K562 (cell line): Measurements from ENCODE around the gene PRR14. TPM values are rescaled to one million over a fixed set of nuclear protein-coding genes. Genes with fewer than 3 reads are reported as not detected.
A peak's percentile ranks its signal among the peaks of the same experiment; 100 is the strongest.

Source experiments
- CXXC5 ChIP-seq: fragments of 250-450 bp; sonication (Bioruptor Pico); IDR thresholded peaks from 2 replicates; pipeline ENCODE4 v1.8.0; 2022; ENCODE audit warnings: inconsistent platforms, mild to moderate bottlenecking, moderate library complexity
- DACH1 ChIP-seq: fragments of 450-650 bp; IDR thresholded peaks from 2 replicates; pipeline ENCODE4 v1.6.1; 2018; ENCODE audit not compliant: partially characterized antibody
- DLX4 ChIP-seq: fragments of 250-450 bp; sonication (Bioruptor Pico); IDR thresholded peaks from 2 replicates; pipeline ENCODE4 v1.6.1; 2021; ENCODE audit warnings: mild to moderate bottlenecking
- FOSL1 ChIP-seq: fragments of 200-800 bp; sonication (Bioruptor generic); conservative IDR thresholded peaks from 2 replicates; pipeline ENCODE4 v1.6.1; 2016; ENCODE audit warnings: missing genetic modification characterization, missing compliant biosample characterization
- HNRNPL ChIP-seq: fragments of 200-400 bp; formaldehyde crosslinking; IDR thresholded peaks from 2 replicates; pipeline ENCODE4 v1.6.1; 2017; ENCODE audit warnings: low read depth, mild to moderate bottlenecking, low read length
- KDM4B ChIP-seq, 2 experiments: fragments of 450-650 bp in 1 of 2; sonication (generic) in 1 of 2; IDR thresholded peaks; 2 replicates each; pipeline ENCODE4 v1.6.1; 2016 to 2017; ENCODE audit warnings: borderline replicate concordance in 2 of 2, antibody characterized with exemption in 1 of 2, low read depth in 1 of 2, mild to moderate bottlenecking in 1 of 2
- KLF1 ChIP-seq: fragments of 450-650 bp; IDR thresholded peaks from 2 replicates; pipeline ENCODE4 v1.6.1; 2016; ENCODE audit warnings: missing genetic modification characterization, missing compliant biosample characterization
- LEF1 ChIP-seq: fragments of 450-650 bp; IDR thresholded peaks from 2 replicates; pipeline ENCODE4 v1.6.1; 2016; ENCODE audit warnings: mild to moderate bottlenecking
- MEIS2 ChIP-seq: fragments of 450-650 bp; IDR thresholded peaks from 2 replicates; pipeline ENCODE4 v1.6.1; 2014; ENCODE audit warnings: mild to moderate bottlenecking; ENCODE audit not compliant: partially characterized antibody
- MLLT1 ChIP-seq, 2 experiments: fragments of 450-650 bp; IDR thresholded peaks; 2 replicates each; pipeline ENCODE4 v1.6.1; 2016
- NFRKB ChIP-seq: fragments of 450-650 bp; IDR thresholded peaks from 2 replicates; pipeline ENCODE4 v1.6.1; 2016; ENCODE audit warnings: low read depth
- NUFIP1 ChIP-seq: fragments of 450-650 bp; IDR thresholded peaks from 2 replicates; pipeline ENCODE4 v1.6.1; 2018; ENCODE audit not compliant: partially characterized antibody
- PRDM10 ChIP-seq: fragments of 450-650 bp; IDR thresholded peaks from 2 replicates; pipeline ENCODE4 v1.6.1; 2018; ENCODE audit not compliant: partially characterized antibody
- RBM25 ChIP-seq: fragments of 200-400 bp; formaldehyde crosslinking; IDR thresholded peaks from 2 replicates; pipeline ENCODE4 v1.6.1; 2018; ENCODE audit warnings: low read length, low read depth, moderate library complexity; ENCODE audit not compliant: severe bottlenecking
- RFX5 ChIP-seq: IDR thresholded peaks from 2 replicates; pipeline ENCODE4 v1.6.1; 2011; ENCODE audit warnings: low read depth, mild to moderate bottlenecking, improper control_type of control experiment, low read length
- TOE1 ChIP-seq, 2 experiments: fragments of 450-650 bp in 1 of 2; sonication (generic) in 1 of 2; formaldehyde crosslinking in 1 of 2; IDR thresholded peaks; 2 replicates each; pipeline versions ENCODE4 v1.7.1 to v1.8.0; 2016 to 2022; ENCODE audit warnings: borderline replicate concordance in 2 of 2, mild to moderate bottlenecking in 2 of 2, antibody characterized with exemption in 1 of 2, inconsistent platforms in 1 of 2, low read depth in 1 of 2, missing genetic modification reagents in 1 of 2, moderate library complexity in 1 of 2
- ZBTB5 ChIP-seq: fragments of 450-650 bp; IDR thresholded peaks from 2 replicates; pipeline ENCODE4 v1.6.1; 2017; ENCODE audit warnings: antibody characterized with exemption
- ZBTB9 ChIP-seq: fragments of 450-650 bp; formaldehyde crosslinking; IDR thresholded peaks from 2 replicates; pipeline ENCODE4 v1.4.0; 2020; ENCODE audit warnings: mild to moderate bottlenecking, moderate library complexity
- polyA plus RNA-seq, 8 experiments: library from polyadenylated mRNA; depleted of rRNA in 4 of 8; stranded (reverse) in 5 of 8; unstranded in 3 of 8; fragments of >200 nt; fragmentation: Nextera tagmentation in 2 of 8; fragmentation: Illumina TruSeq in 1 of 8; extraction: Ambion mirVana in 2 of 8; extraction: Trizol in 1 of 8; gene quantifications; 2 replicates each; pipeline versions ENCODE4 v1.2.1 to v1.2.3, GENCODE V29; 2011 to 2014; ENCODE audit warnings: inconsistent platforms in 1 of 8, missing spikeins in 1 of 8
- total RNA-seq, 7 experiments: library from RNA; depleted of rRNA in 6 of 7; stranded (reverse); fragments of >200 nt in 6 of 7; fragmentation: Illumina TruSeq in 2 of 7; extraction: Trizol in 2 of 7; gene quantifications; 2 replicates each; pipeline versions ENCODE4 v1.2.1 to v1.2.3, GENCODE V29; 2011 to 2021; ENCODE audit warnings: low replicate concordance in 1 of 7

The PRR14 gene
- total and polyA plus RNA-seq, 9 of the 15 experiments (the other 6 are each of a cell fraction or from before 2014, with no cell fraction given), result 2.2 to 63.1 (median 11.5) TPM

GRCh38 chr16:30650369-30651123, at the start of gene PRR14 (continued):
- TF ChIP-seq ZBTB9 (CRISPR knock-in tag) (peak; percentile 72), DACH1 (no peak), TOE1 (IDR thresholded peaks at IDR 0.05; ENCODE audit: borderline replicate concordance) (peak; percentile 80), TOE1 (CRISPR knock-in tag; IDR thresholded peaks at IDR 0.05; ENCODE audit: borderline replicate concordance, low read depth) (no peak), HNRNPL (0 out of 2 replicates have a peak, but pooled peaks have one; percentile 5), RBM25 (peak; percentile 94), ZBTB5 (no peak), KDM4B (IDR thresholded peaks at IDR 0.05; ENCODE audit: borderline replicate concordance in 2 of 2, low read depth in 1 of 2) (no peak; a peak in 1 of 4 replicates), LEF1 (peak; percentile 42; the same call in 1 of the 2 replicates), DLX4 (CRISPR knock-in tag) (no peak), MLLT1 (IDR thresholded peaks at IDR 0.05) (peak in 1 of 2 experiments; percentile 92; a peak in 2 of 4 replicates), RFX5 (no peak), KLF1 (tag) (peak; percentile 4; the same call in 1 of the 2 replicates), MEIS2 (peak; percentile 39), NFRKB (peak; percentile 97), NUFIP1 (no peak), PRDM10 (peak; percentile 69), FOSL1 (tag) (peak; percentile 13; the same call in 1 of the 2 replicates), CXXC5 (CRISPR knock-in tag) (peak; percentile 94)
